ENCODE data around the gene DEFB132. TPM values are rescaled to one million over a fixed set of nuclear protein-coding genes. Genes with fewer than 3 reads are reported as not detected.

Gene DEFB132
- total and polyA plus RNA-seq, 2 donors (not counting 3 experiments of a cell fraction or from before 2014, with no cell fraction given) = not detected

- H3K27me3 ChIP-seq (ENCODE audit: control insufficient read depth in 2 of 2, insufficient read depth in 2 of 2, low read length in 2 of 2) = no peaks in the 10 kb centered on the region
- H4K20me1 ChIP-seq (replicated peaks; ENCODE audit: control insufficient read depth, extremely low read depth, insufficient read depth, low read length) = no peaks in the 10 kb centered on the region
- H3K9me3 ChIP-seq (replicated peaks; ENCODE audit: control insufficient read depth, insufficient read depth, low read length) = no peaks in the 10 kb centered on the region
- no peak overlapping the region for H3K4me3 ChIP-seq (replicated peaks in 1 of 3; ENCODE audit: insufficient read depth in 1 of 3, low read depth in 1 of 3, low read length in 3 of 3)
- no peaks in the 10 kb centered on the region for H3K79me2 ChIP-seq (ENCODE audit: control insufficient read depth, insufficient read depth, low read length)
- no peaks in the 10 kb centered on the region for H3K36me3 ChIP-seq (ENCODE audit: control insufficient read depth in 2 of 2, extremely low read depth in 1 of 2, insufficient read depth in 2 of 2, low read length in 2 of 2)
- ChIA-PET CTCF (interaction anchor here (1.6 kb wide), 1 partner anchor 39 kb away, joined by 3 read pairs; the partner anchor contains the start of gene NRSN2), POLR2A (no interaction called here)
- no peak overlapping the region for H3K4me2 ChIP-seq (ENCODE audit: insufficient read depth, low read length)
- H3K9me1 ChIP-seq (replicated peaks; ENCODE audit: control insufficient read depth, extremely low read depth, insufficient read depth, low read length) = no peaks in the 10 kb centered on the region
- no peak overlapping the region for H3K27ac ChIP-seq (ENCODE audit: insufficient read depth, low read depth, low read length)
- TF ChIP-seq EZH2 (IDR thresholded peaks at IDR 0.05; ENCODE audit: borderline replicate concordance, low read depth, low read length, severe bottlenecking) (no peak), POLR2AphosphoS5 (IDR thresholded peaks at IDR 0.05; ENCODE audit: insufficient read depth, low read depth, low read length) (no peak), POLR2A (IDR thresholded peaks at IDR 0.05; ENCODE audit: low read depth, low read length) (no peak), GATA2 (IDR thresholded peaks at IDR 0.05; ENCODE audit: insufficient read depth, insufficient read length, low read depth, low read length) (no peak), JUN (IDR thresholded peaks at IDR 0.05; ENCODE audit: borderline replicate concordance, insufficient read depth, insufficient read length, low read depth) (no peak), CTCF (IDR thresholded peaks at IDR 0.05; ENCODE audit: extremely low read depth in 1 of 2, insufficient read depth in 1 of 2, low read depth in 1 of 2, low read length in 2 of 2) (no peak), MYC (IDR thresholded peaks at IDR 0.05; ENCODE audit: low read depth, low read length) (no peak), FOS (IDR thresholded peaks at IDR 0.05; ENCODE audit: borderline replicate concordance, insufficient read depth, low read length) (no peak), MAX (IDR thresholded peaks at IDR 0.05; ENCODE audit: insufficient read depth, insufficient read length) (no peak)
- intact Hi-C loops (cut with micrococcal nuclease) (no loop called here), dilution Hi-C loops (cut with MboI; ENCODE audit: extremely low pct_ligation_motif_present, low sequenced_read_pairs) (no loop called here)
- FAIRE-seq (no peak), DNase-seq (ENCODE audit: low read depth, low spot score) (no peak)
- no TSS peak for BruUV-seq (replicated peaks)
- peaks cover 21% of the 10 kb centered on the region for H3K4me1 ChIP-seq (ENCODE audit: control insufficient read depth, extremely low read depth, insufficient read depth, low read length)
- no peak overlapping the region for H2AFZ ChIP-seq (ENCODE audit: low read depth, low read length)
- no peak overlapping the region for H3K9ac ChIP-seq (replicated peaks; ENCODE audit: extremely low read depth, insufficient read depth, low read length)
These were observed 51.0 kb downstream of the DEFB132 start for GRCh38 chr20:308427-309038.

Measured in endothelial cell of umbilical vein (primary cell).